Activated CD4-positive, alpha-beta T cell treated with anti-CD3 and anti-CD28 coated beads, Interleukin-2, amount 50 U/mL, for 48 hours (primary cell): ENCODE data around the gene SEMA3D.

ENCODE experiments used
- DNase-seq, 2 experiments: peaks; one replicate each; pipeline ENCODE4 v3.0.0-alpha.2; 2020

Gene SEMA3D

DNA sequence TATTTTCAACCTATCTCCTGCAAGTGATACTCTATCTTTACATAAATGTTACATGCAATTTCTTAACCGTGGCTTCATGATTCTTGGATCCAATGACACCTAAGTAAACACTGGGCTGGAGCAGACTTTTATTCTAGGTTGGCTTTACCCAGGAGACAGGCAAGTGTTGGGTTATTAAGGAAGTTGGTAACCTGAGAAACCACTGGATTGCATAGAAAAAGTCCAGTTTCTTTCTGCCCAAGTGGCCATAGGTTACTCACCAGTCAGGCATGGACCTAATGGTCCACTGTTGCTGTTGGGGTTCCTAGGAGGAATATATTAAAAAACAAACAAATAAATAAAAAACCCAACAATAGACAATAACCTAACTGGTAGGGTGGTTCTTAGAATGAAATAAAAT, 112.8 kb downstream of the SEMA3D start:
- DNase-seq = no peak

DNA sequence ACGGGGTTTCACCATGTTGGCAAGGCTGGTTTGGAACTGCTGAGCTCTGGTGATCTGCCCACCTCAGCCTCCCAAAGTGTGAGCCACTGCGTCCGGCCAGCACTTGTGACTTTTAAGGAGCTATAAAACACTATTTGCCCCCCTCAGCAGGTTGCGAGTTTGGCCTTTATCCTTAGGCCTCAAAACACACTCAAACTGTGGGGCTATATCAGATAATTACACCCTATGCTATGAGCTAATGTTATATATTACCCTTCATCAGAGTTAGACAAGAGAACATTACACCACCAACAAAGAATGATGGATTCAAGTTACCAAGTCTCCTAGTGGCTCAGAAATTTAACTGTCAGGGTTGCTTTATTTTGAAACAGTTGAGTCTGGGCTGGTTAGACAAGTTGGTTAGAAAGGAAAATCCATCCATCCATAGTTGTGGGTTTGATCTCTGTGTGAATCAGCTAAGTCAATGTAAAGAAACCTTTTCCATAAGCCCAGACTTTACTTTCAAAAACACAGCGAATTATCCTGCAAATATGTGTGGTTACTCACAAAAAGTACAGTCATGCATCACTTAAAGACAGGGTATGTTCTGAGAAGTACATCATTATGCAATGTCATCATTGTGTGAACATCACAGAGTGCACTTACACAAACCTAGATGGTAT, 115.8 kb downstream of the SEMA3D start:
- DNase-seq = no peak

GRCh38 chr7:85068799-85069198, 118.1 kb downstream of the SEMA3D start:
- no peak for DNase-seq

DNA sequence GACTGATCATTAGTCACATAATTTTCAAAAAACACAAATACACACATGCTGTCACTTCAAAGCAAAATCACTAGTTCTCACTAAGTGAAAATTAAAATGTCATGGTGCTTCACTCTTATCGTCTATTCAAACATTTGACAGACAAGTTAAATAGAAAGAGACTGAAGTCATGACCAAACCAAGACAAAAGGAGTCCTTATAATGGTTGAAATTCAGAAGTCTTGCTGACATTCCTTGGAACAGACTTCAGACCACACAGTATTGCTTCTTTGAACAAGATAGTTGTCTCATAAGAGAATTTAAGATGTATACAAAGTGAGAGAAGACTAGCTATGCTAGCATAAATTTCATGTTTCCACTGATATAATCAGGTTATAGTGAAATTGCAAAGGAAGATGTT, 119.5 kb downstream of the SEMA3D start:
- no peak for DNase-seq

DNA sequence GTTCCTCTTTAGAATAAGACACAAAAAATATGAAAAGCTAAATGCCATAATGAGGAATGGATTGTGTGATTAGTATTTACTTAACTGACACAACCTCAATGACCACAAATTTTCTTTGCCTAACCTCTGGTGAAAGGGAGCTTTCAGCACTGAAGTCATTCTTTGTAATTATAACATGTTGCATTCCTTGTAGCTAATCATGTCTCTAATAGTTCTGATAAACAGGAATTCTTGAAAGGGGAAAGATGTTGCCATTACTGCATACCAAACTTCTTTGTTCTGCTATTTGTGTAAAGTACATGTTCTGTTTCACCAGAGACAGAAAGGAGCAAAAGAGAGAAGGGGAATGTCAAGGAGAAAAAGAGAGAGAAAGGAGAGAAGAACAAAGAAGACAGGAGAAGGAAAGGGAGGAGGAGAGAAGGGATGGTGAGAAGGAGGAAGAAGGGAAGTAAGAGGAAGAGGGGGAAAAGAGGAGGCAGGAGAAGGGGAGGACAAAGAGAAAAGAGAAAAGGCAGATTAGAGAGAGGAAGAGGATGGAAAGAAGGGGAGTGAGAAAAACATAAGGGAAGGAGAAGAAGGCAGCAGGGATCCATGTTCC, 120.9 kb downstream of the SEMA3D start:
- DNase-seq = no peak

DNA sequence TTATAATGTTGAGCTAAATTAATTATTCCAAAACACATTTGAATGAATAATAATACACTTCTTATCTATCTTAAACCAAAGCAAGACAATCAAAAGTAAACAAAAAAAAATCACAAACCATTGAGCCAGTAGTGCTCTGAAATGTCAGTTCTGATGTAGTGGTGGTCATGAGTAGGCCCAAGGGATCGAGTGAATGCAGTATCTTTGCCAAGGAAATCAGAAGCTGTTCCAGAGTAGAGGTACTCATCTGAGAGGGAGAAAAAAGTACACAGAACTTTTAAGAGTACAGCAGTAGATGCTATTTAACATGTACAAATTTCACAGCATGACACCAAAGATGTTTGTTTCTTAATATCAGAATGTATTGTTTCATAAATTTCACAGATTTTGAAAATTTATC, 121.5 kb downstream of the SEMA3D start:
- DNase-seq = no peak

DNA sequence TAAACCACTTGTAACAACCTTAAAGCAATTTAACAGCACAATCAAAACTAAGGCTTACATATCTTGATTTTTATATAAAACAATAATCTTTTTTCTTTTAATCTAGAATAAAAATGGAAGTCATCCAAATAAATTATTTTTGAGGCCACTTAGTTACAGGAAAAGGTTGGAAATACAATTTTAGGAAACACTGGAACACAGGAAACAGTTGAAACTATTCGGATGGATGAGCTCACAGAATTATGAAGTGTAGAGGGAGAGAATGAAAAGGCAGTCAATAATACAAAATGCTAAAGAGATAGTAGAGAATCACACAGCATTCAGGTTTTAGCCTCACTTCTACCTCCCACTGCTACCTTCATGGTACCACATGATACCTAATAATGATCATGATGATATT, 124.2 kb downstream of the SEMA3D start:
- DNase-seq = no peak

DNA sequence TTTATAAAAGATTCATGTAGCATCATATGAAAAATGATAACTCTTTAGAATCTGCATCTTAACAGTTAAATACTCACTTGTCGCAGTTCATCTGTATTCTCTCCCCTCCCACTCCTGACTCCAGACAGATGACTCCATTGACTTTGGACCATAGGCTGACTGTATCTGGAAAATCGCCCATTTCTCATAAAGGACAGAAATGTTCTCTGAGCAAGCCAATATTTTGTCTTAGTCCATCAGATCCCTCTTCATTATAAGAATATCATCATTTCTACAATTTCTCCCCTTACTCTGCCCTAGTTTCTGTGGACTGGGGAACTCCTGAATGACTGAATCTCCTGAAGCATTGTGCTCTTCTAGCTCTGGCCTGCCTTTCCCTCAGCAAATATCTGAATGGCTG, 125.4 kb downstream of the SEMA3D start:
- no peak for DNase-seq

DNA sequence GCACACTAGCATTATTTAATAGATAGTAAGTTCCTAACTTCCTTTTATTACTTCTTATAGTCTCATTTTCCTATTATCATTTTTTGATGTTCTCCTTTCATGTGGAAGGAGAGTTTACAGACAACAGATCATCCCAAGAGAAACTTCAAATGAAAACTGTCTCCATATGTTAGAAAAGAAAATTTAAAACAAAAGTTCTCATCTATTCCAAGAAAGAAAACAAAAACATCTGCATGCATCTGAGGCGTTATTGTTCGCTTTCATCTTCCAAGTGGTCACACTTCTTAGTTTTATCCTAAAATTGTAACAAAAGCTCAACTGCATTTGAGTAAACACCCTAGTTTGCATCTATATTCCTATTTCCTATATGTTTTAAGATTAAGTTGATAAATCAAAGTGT, 126.2 kb downstream of the SEMA3D start:
- DNase-seq = no peak

- DNase-seq = no peak
These were observed 130.9 kb downstream of the SEMA3D start for GRCh38 chr7:85055906-85056305.

DNA sequence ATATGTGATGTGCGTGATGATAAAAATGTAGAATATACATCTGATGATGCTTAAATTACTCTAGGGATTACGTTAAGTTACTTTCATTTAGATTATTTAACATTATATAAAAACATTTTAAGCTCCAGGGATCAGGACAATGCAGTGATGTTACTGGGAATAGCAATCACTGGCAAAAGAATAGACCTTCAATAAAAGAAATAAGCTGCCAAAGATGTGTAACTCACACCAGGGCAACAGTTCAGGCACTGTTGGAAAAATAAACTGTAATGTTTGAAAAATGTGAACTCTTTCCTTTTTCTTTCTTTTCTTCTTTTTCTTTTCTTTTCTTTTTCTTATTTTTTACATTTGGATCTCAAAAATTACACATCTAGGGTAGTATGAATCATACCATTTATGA, 131.7 kb downstream of the SEMA3D start:
- no peak for DNase-seq

- no peak for DNase-seq
These were observed 132.6 kb downstream of the SEMA3D start for GRCh38 chr7:85054306-85054705.

DNA sequence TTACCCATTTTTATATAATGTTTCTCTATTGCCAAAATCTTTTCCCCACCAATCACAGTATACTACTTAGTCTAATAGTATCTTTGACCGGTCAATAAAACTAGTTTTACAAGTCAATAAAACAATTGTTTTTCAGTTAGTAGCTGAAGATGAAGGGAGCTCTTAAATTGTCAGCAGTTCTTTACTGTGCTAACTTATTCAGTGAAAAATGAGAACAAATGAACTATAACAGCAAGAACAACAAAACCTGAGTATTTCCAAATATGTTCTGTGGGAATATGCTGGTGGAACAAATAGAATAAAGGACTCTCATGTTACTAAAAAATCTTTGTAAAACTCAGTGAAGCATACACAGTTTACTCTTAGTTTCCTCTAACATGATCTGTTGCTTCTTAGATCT, 134.0 kb downstream of the SEMA3D start:
- DNase-seq = no peak

- no peak for DNase-seq
These were observed 134.7 kb downstream of the SEMA3D start for GRCh38 chr7:85052056-85052737.

GRCh38 chr7:85046534-85046933, 140.3 kb downstream of the SEMA3D start:
- DNase-seq = no peak

GRCh38 chr7:85041605-85042216, 145.1 kb downstream of the SEMA3D start:
- DNase-seq = peak; percentile 37 to 46

DNA sequence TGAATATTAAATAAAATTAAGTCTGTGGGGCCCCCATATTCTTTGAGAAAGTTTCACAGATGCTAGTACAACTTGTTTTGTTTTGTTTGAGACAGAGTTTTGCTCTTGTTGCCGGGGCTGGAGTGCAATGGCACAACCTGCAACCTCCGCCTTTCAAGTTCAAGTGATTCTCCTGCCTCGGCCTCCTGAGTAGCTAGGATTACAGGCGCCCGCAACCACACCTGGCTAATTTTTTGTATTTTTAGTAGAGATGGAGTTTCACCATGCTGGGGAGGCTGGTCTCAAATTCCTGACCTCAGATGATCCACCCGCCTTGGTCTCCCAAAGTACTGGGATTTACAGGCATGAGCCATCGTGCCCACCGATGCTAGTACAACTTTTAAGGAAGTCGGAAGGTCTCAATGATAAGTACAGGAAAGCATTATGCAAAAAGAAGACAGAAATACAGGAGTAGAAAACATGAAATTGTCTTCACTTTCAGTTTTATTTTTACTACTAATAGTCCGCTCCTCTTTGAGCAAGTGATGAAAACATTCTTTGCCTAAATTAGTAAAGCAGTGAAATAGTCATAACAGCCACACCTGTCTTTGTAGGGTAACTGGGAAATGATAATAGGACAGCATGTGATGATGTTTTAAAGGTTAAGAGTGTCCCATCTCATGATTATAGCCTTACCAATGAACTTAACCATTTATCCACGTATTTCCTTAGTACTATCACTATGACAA, 147.5 kb downstream of the SEMA3D start:
- DNase-seq = no peak

GRCh38 chr7:85038466-85038865, 148.4 kb downstream of the SEMA3D start:
- DNase-seq = no peak

DNA sequence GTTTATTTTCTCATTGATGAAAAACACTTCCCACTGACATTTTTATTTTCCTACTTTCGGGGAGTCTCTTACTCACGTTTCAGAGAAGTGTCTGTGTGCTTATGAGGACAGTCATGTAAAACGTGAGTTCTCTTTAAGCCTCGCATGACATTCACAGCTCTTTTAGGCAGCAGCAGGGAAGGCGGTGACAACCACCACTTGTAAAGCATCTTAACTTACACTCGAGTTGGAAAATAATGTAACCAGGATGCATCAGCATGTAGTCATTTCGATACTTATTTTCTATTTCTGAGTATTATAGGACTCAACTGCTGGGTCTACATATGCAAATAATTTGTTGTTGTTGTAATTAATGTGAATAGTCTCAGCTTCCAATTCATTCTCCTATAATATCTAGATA, 153.6 kb downstream of the SEMA3D start:
- DNase-seq = no peak

- no peak for DNase-seq
These were observed 155.4 kb downstream of the SEMA3D start for GRCh38 chr7:85031475-85031874.

DNA sequence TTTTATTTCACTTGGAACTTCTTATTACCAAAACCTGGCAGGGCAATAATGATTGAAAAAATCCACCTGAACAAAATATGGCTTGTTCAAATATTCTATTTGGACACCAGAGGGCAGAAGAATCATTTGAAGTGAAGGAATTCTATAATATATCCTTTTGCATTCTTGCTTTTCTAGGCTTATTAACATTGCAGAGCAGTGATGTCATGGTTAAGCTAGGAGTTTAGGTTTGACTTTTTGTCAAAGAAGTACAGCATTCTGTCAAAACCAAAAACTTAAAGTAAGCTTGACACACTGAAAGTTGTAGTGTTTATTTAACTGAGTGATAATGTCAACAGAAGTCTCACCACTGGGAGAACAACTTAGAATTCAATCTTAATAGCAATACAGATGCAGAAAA, 156.0 kb downstream of the SEMA3D start:
- DNase-seq = no peak

- no peak for DNase-seq
These were observed 161.5 kb downstream of the SEMA3D start for GRCh38 chr7:85025312-85025756.

DNA sequence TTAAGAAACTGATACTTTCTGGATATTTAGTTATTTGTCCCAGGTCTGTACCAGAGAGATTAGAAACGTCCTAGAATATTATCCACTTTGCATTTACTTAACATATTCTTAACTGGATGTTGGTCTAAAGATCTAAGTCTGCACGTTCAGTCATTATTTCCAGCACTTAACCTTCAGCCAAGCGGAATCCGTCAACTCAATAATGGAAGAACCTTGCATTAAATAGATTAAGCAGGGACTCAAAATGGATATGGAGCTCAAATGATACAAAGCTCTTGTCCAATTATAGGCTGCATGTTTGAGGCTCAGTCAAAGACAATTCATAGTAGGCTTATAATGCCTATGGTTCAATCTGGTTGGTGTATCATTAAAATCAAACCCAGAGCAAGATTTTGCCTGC, 162.9 kb downstream of the SEMA3D start:
- no peak for DNase-seq
